Limb (tissue), 2 donors: ENCODE results near the gene DISP2.
A peak's percentile ranks its signal among the peaks of the same experiment; 100 is the strongest.

ENCODE experiments used
- DNase-seq, 2 donors: peaks; one replicate each; pipeline ENCODE4 v3.0.0-alpha.2; 2016; ENCODE audit errors: extremely low spot score in 2 of 2

DISP2 gene

GRCh38 chr15:40340740-40341400, 17.1 kb upstream of the DISP2 start, which contains the start of gene CCDC9B:
Gene CCDC9B, minus strand, starts transcription at chr15:40340939. Its CDS starts 120 bp downstream, at chr15:40340819.
- DNase-seq = peak; percentile 60 to 85

- DNase-seq = no peak
These were observed 15.4 kb upstream of the DISP2 start for GRCh38 chr15:40342416-40343320.

GRCh38 chr15:40343512-40343911, 14.5 kb upstream of the DISP2 start:
- DNase-seq = no peak

- DNase-seq = no peak
These were observed 13.8 kb upstream of the DISP2 start for GRCh38 chr15:40344217-40344616.

GRCh38 chr15:40344631-40345120, 13.3 kb upstream of the DISP2 start:
- DNase-seq = peak in 1 of 2 donors; percentile 61

- no peak for DNase-seq
These were observed 12.7 kb upstream of the DISP2 start for GRCh38 chr15:40345225-40345866.

GRCh38 chr15:40345867-40346578, 12.0 kb upstream of the DISP2 start:
- no peak for DNase-seq

GRCh38 chr15:40346579-40347558, 11.2 kb upstream of the DISP2 start:
- DNase-seq = no peak

GRCh38 chr15:40347559-40348473, 10.2 kb upstream of the DISP2 start:
- DNase-seq = no peak

GRCh38 chr15:40348474-40348870, 9.5 kb upstream of the DISP2 start:
- no peak for DNase-seq

- DNase-seq = no peak
These were observed 8.9 kb upstream of the DISP2 start for GRCh38 chr15:40349163-40349562.

GRCh38 chr15:40352281-40352901, 5.6 kb upstream of the DISP2 start:
- no peak for DNase-seq

- no peak for DNase-seq
These were observed 4.3 kb upstream of the DISP2 start for GRCh38 chr15:40353697-40354096.

- DNase-seq = peak; percentile 76 to 80
These were observed 3.4 kb upstream of the DISP2 start for GRCh38 chr15:40354408-40355171.

- no peak for DNase-seq
These were observed 1.9 kb upstream of the DISP2 start for GRCh38 chr15:40355976-40356585.

- DNase-seq = no peak
These were observed 773 bp upstream of the DISP2 start for GRCh38 chr15:40357246-40357645.
